Liver (tissue), 3 donors: ENCODE measurements around the gene CRACR2B.

Source experiments
- EGR1 ChIP-seq, 2 donors: IDR thresholded peaks; 2 replicates each; pipeline ENCODE4 v1.6.1; 2016 to 2018; ENCODE audit warnings: antibody characterized with exemption in 2 of 2, low read depth in 2 of 2
- FOXA1 ChIP-seq: IDR thresholded peaks from 2 replicates; pipeline ENCODE4 v1.6.1; 2016; ENCODE audit warnings: antibody characterized with exemption
- HNF4A ChIP-seq, 2 donors: conservative IDR thresholded peaks; 2 replicates each; pipeline ENCODE4 v1.6.1; 2016; ENCODE audit warnings: antibody characterized with exemption in 2 of 2, mild to moderate bottlenecking in 2 of 2
- RAD21 ChIP-seq, 2 donors: IDR thresholded peaks; 2 replicates each; pipeline ENCODE4 v1.6.1; 2016; ENCODE audit warnings: antibody characterized with exemption in 2 of 2, mild to moderate bottlenecking in 2 of 2
- SP1 ChIP-seq: IDR thresholded peaks from 2 replicates; pipeline ENCODE4 v1.6.1; 2018; ENCODE audit warnings: antibody characterized with exemption, mild to moderate bottlenecking
- TAF1 ChIP-seq: conservative IDR thresholded peaks from 2 replicates; pipeline ENCODE4 v1.6.1; 2016; ENCODE audit warnings: antibody characterized with exemption, mild to moderate bottlenecking
- YY1 ChIP-seq: IDR thresholded peaks from 2 replicates; pipeline ENCODE4 v1.6.1; 2016; ENCODE audit warnings: antibody characterized with exemption, mild to moderate bottlenecking
- TF ChIP-seq, protein P1 (sequence below): fragments of 150-350 bp; IDR thresholded peaks from 2 replicates; pipeline ENCODE4 v1.5.1; 2017; ENCODE audit warnings: improper control_type of control experiment, low read depth, low read length; ENCODE audit not compliant: missing input control
- TF ChIP-seq, protein P2 (sequence below): IDR thresholded peaks from 2 replicates; pipeline ENCODE4 v1.6.1; 2016; ENCODE audit warnings: antibody characterized with exemption, mild to moderate bottlenecking
- donor health status: healthy.
- donor health status: healthy.

DNA sequence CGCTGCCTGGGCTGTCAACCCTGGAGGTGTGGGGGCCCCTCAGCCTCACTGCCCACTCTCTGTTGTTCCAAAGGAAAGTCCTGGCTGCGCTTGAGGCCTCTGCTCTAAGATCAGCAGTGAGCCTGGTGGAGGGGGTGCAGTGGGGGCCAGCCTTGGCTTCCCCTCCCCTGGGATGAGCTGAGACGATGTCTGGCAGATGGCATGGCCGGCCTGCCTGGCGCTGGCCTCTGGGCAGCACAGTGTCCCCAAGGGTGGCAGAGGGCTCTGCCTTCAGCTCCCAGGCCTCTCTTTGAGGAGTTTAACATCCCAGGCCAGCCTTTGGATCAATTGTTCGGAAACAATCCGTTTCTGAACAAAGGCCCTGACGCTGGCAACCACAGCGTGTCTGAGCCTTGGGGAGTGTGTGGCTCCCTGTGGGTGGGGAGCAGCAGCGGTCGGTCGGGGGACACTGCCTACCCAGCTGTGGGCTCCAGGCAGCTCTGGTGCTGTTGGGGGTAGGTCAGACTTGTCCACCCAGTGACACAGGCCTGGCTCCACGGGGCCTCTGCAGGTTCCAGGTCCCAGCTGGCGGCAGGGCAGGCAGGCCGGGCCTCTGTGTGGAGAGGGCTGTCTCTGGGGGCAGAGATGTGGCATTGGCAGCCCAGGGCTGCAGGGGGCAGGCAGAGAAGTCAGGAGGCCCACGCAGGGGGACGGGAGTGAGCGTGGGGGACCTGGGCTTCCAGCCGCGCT, 27.0 kb downstream of the CRACR2B start:
- TF ChIP-seq, protein P1, sequence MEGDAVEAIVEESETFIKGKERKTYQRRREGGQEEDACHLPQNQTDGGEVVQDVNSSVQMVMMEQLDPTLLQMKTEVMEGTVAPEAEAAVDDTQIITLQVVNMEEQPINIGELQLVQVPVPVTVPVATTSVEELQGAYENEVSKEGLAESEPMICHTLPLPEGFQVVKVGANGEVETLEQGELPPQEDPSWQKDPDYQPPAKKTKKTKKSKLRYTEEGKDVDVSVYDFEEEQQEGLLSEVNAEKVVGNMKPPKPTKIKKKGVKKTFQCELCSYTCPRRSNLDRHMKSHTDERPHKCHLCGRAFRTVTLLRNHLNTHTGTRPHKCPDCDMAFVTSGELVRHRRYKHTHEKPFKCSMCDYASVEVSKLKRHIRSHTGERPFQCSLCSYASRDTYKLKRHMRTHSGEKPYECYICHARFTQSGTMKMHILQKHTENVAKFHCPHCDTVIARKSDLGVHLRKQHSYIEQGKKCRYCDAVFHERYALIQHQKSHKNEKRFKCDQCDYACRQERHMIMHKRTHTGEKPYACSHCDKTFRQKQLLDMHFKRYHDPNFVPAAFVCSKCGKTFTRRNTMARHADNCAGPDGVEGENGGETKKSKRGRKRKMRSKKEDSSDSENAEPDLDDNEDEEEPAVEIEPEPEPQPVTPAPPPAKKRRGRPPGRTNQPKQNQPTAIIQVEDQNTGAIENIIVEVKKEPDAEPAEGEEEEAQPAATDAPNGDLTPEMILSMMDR, result no peak
- no peak for TF ChIP-seq SP1
- TF ChIP-seq RAD21 (IDR thresholded peaks at IDR 0.05), result no peak
- no peak for TF ChIP-seq TAF1
- TF ChIP-seq YY1, result no peak
- TF ChIP-seq, protein P2, sequence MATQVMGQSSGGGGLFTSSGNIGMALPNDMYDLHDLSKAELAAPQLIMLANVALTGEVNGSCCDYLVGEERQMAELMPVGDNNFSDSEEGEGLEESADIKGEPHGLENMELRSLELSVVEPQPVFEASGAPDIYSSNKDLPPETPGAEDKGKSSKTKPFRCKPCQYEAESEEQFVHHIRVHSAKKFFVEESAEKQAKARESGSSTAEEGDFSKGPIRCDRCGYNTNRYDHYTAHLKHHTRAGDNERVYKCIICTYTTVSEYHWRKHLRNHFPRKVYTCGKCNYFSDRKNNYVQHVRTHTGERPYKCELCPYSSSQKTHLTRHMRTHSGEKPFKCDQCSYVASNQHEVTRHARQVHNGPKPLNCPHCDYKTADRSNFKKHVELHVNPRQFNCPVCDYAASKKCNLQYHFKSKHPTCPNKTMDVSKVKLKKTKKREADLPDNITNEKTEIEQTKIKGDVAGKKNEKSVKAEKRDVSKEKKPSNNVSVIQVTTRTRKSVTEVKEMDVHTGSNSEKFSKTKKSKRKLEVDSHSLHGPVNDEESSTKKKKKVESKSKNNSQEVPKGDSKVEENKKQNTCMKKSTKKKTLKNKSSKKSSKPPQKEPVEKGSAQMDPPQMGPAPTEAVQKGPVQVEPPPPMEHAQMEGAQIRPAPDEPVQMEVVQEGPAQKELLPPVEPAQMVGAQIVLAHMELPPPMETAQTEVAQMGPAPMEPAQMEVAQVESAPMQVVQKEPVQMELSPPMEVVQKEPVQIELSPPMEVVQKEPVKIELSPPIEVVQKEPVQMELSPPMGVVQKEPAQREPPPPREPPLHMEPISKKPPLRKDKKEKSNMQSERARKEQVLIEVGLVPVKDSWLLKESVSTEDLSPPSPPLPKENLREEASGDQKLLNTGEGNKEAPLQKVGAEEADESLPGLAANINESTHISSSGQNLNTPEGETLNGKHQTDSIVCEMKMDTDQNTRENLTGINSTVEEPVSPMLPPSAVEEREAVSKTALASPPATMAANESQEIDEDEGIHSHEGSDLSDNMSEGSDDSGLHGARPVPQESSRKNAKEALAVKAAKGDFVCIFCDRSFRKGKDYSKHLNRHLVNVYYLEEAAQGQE, result no peak
- no peak for TF ChIP-seq EGR1 (IDR thresholded peaks at IDR 0.05; ENCODE audit: low read depth in 2 of 2)
- no peak for TF ChIP-seq HNF4A (conservative IDR thresholded peaks at IDR 0.05)
- no peak for TF ChIP-seq FOXA1
